ENCODE data around the gene FAM24A. TPM values are rescaled to one million over a fixed set of nuclear protein-coding genes. Genes with fewer than 3 reads are reported as not detected.

Gene FAM24A
- total and polyA plus RNA-seq, 2 donors (not counting 1 experiment from before 2014, with no cell fraction given) = not detected

GRCh38 chr10:122955892-122956291 lies 45.5 kb downstream of the FAM24A start:
- Histone ChIP-seq H3K4me3 (replicated peaks in 1 of 4; ENCODE audit: control extremely low read depth in 1 of 4, insufficient read depth in 1 of 4, low read depth in 3 of 4, low read length in 4 of 4) (no peak overlapping the region), H3K4me2 (ENCODE audit: extremely low read depth, insufficient read depth, low read length) (no peak overlapping the region), H3K27me3 (ENCODE audit: control insufficient read depth, insufficient read depth, low read length) (no peaks in the 10 kb centered on the region), H4K20me1 (ENCODE audit: control insufficient read depth, extremely low read depth, insufficient read depth, low read length) (no peaks in the 10 kb centered on the region), H3K79me2 (ENCODE audit: control insufficient read depth, insufficient read depth, low read length) (peaks cover 2% of the 10 kb centered on the region), H3K27ac (ENCODE audit: insufficient read depth, low read length) (no peak overlapping the region), H3K36me3 (ENCODE audit: control insufficient read depth, insufficient read depth, low read length) (no peaks in the 10 kb centered on the region), H3K9me3 (ENCODE audit: control insufficient read depth, insufficient read depth, low read depth, low read length) (no peaks in the 10 kb centered on the region), H2AFZ (ENCODE audit: low read length) (no peak overlapping the region), H3K9ac (ENCODE audit: insufficient read depth, low read length) (no peak overlapping the region), H3K4me1 (ENCODE audit: control insufficient read depth, extremely low read depth, insufficient read depth, low read length) (no peaks in the 10 kb centered on the region)
- TF ChIP-seq EZH2 (IDR thresholded peaks at IDR 0.05; ENCODE audit: low read length, missing control alignments) = no peak
- no peak for TF ChIP-seq CTCF (conservative IDR thresholded peaks at IDR 0.05 in 1 of 2, IDR thresholded peaks at IDR 0.05 in 1 of 2; ENCODE audit: low read depth in 1 of 2, low read length in 2 of 2)
- no peak for DNase-seq (ENCODE audit: low read depth in 2 of 2)

- no peaks in the 10 kb centered on the region for H3K9me3 ChIP-seq (ENCODE audit: control insufficient read depth, insufficient read depth, low read depth, low read length)
- no peak overlapping the region for H3K27ac ChIP-seq (ENCODE audit: insufficient read depth, low read length)
- H3K36me3 ChIP-seq (ENCODE audit: control insufficient read depth, insufficient read depth, low read length) = no peaks in the 10 kb centered on the region
- no peaks in the 10 kb centered on the region for H3K4me1 ChIP-seq (ENCODE audit: control insufficient read depth, extremely low read depth, insufficient read depth, low read length)
- no peak overlapping the region for H3K9ac ChIP-seq (ENCODE audit: insufficient read depth, low read length)
- H3K4me2 ChIP-seq (ENCODE audit: extremely low read depth, insufficient read depth, low read length) = no peak overlapping the region
- H3K79me2 ChIP-seq (ENCODE audit: control insufficient read depth, insufficient read depth, low read length) = peaks cover 2% of the 10 kb centered on the region
- no peak overlapping the region for H2AFZ ChIP-seq (ENCODE audit: low read length)
- H4K20me1 ChIP-seq (ENCODE audit: control insufficient read depth, extremely low read depth, insufficient read depth, low read length) = no peaks in the 10 kb centered on the region
- H3K4me3 ChIP-seq (replicated peaks in 1 of 4; ENCODE audit: control extremely low read depth in 1 of 4, insufficient read depth in 1 of 4, low read depth in 3 of 4, low read length in 4 of 4) = no peak overlapping the region
- no peaks in the 10 kb centered on the region for H3K27me3 ChIP-seq (ENCODE audit: control insufficient read depth, insufficient read depth, low read length)
- DNase-seq (ENCODE audit: low read depth in 2 of 2) = peak in 1 of 2 donors; percentile 6
- TF ChIP-seq EZH2 (IDR thresholded peaks at IDR 0.05; ENCODE audit: low read length, missing control alignments) (no peak), CTCF (conservative IDR thresholded peaks at IDR 0.05 in 1 of 2, IDR thresholded peaks at IDR 0.05 in 1 of 2; ENCODE audit: low read depth in 1 of 2, low read length in 2 of 2) (no peak)
Measured at GRCh38 chr10:122957474-122957873, 47.1 kb downstream of the FAM24A start.

GRCh38 chr10:122962405-122962804 lies 52.0 kb downstream of the FAM24A start:
- Histone ChIP-seq H3K4me2 (ENCODE audit: extremely low read depth, insufficient read depth, low read length) (no peak overlapping the region), H3K9me3 (ENCODE audit: control insufficient read depth, insufficient read depth, low read depth, low read length) (no peaks in the 10 kb centered on the region), H2AFZ (ENCODE audit: low read length) (no peak overlapping the region), H4K20me1 (ENCODE audit: control insufficient read depth, extremely low read depth, insufficient read depth, low read length) (no peaks in the 10 kb centered on the region), H3K9ac (ENCODE audit: insufficient read depth, low read length) (no peak overlapping the region), H3K27ac (ENCODE audit: insufficient read depth, low read length) (no peak overlapping the region), H3K36me3 (ENCODE audit: control insufficient read depth, insufficient read depth, low read length) (no peaks in the 10 kb centered on the region), H3K79me2 (ENCODE audit: control insufficient read depth, insufficient read depth, low read length) (no peaks in the 10 kb centered on the region), H3K4me1 (ENCODE audit: control insufficient read depth, extremely low read depth, insufficient read depth, low read length) (no peaks in the 10 kb centered on the region), H3K27me3 (ENCODE audit: control insufficient read depth, insufficient read depth, low read length) (no peaks in the 10 kb centered on the region), H3K4me3 (replicated peaks in 1 of 4; ENCODE audit: control extremely low read depth in 1 of 4, insufficient read depth in 1 of 4, low read depth in 3 of 4, low read length in 4 of 4) (no peak overlapping the region)
- DNase-seq (ENCODE audit: low read depth in 2 of 2) = peak in 1 of 2 donors; percentile 22
- no peak for TF ChIP-seq EZH2 (IDR thresholded peaks at IDR 0.05; ENCODE audit: low read length, missing control alignments)
- no peak for TF ChIP-seq CTCF (conservative IDR thresholded peaks at IDR 0.05 in 1 of 2, IDR thresholded peaks at IDR 0.05 in 1 of 2; ENCODE audit: low read depth in 1 of 2, low read length in 2 of 2)

Other genes starting within 250 kb of the FAM24A start
- gene C10orf120, start 210.8 kb upstream of the FAM24A start, total RNA-seq = not detected in 2 replicates
- not detected in 2 replicates for gene C10orf120, start 210.8 kb upstream of the FAM24A start, polyA plus RNA-seq
- 0.50 and 0.51 TPM in 2 replicates for gene CUZD1, start 64.8 kb upstream of the FAM24A start, total RNA-seq
- gene CUZD1, start 64.8 kb upstream of the FAM24A start, polyA plus RNA-seq = 0.52 and 0.53 TPM in 2 replicates
- 4.4 and 6.8 TPM in 2 replicates for gene FAM24B, start 31.0 kb upstream of the FAM24A start, total RNA-seq
- gene FAM24B, start 31.0 kb upstream of the FAM24A start, polyA plus RNA-seq = 3.9 and 4.9 TPM in 2 replicates
- 13.1 and 25.1 TPM in 2 replicates for gene C10orf88, start 43.6 kb downstream of the FAM24A start, total RNA-seq
- gene C10orf88, start 43.6 kb downstream of the FAM24A start, polyA plus RNA-seq = 7.1 and 9.2 TPM in 2 replicates
- gene PSTK, start 69.8 kb downstream of the FAM24A start, total RNA-seq = 5.9 and 6.4 TPM in 2 replicates
- 5.1 and 5.3 TPM in 2 replicates for gene PSTK, start 69.8 kb downstream of the FAM24A start, polyA plus RNA-seq
- 2.6 and 3.1 TPM in 2 replicates for gene IKZF5, start 98.2 kb downstream of the FAM24A start, total RNA-seq
- 8.9 and 12.5 TPM in 2 replicates for gene IKZF5, start 98.2 kb downstream of the FAM24A start, polyA plus RNA-seq
- 4.9 and 5.6 TPM in 2 replicates for gene ACADSB, start 98.4 kb downstream of the FAM24A start, total RNA-seq
- 11.1 and 11.3 TPM in 2 replicates for gene ACADSB, start 98.4 kb downstream of the FAM24A start, polyA plus RNA-seq
- not detected in 2 replicates for gene HMX3, start 225.4 kb downstream of the FAM24A start, total RNA-seq
- gene HMX3, start 225.4 kb downstream of the FAM24A start, polyA plus RNA-seq = not detected in 2 replicates
- gene HMX2, start 237.5 kb downstream of the FAM24A start, total RNA-seq = not detected in 2 replicates
- gene HMX2, start 237.5 kb downstream of the FAM24A start, polyA plus RNA-seq = not detected in 2 replicates
- gene BUB3, start 243.8 kb downstream of the FAM24A start, total RNA-seq = 98.9 and 195 TPM in 2 replicates
- gene BUB3, start 243.8 kb downstream of the FAM24A start, polyA plus RNA-seq = 121 and 229 TPM in 2 replicates

Measured in fibroblast of lung (primary cell).